Limb (tissue), 2 donors: ENCODE results near the gene SMPDL3B.
A peak's percentile ranks its signal among the peaks of the same experiment; 100 is the strongest.
"Not testable (repeated sequence)": the region's sequence is repeated elsewhere in the genome, so short reads cannot be mapped to it uniquely, and the experiment has no call there.

Experiments
- DNase-seq, 2 donors: peaks; one replicate each; pipeline ENCODE4 v3.0.0-alpha.2; 2016; ENCODE audit errors: extremely low spot score in 2 of 2

SMPDL3B gene

GRCh38 chr1:27968692-27969091, 33.9 kb downstream of the SMPDL3B start:
- DNase-seq = no peak

DNA sequence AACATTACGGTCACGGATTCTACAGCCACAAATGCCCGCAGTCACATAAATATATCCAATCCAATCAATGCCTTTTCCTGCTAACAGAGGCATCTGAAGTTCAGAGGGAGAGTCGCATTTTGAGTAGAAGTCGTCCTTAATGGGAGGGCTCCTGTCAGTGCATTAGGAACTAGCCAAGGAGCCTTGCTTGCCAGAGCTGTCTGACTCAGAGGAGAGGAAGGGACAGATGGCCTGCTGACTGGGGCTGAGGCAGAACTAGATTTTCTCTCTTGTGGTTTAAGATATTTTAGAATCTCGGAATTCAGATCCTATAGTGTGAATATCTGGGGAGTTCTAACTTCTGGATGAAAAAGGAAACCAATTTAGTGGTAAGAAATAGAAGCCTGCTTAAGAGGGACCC, 35.6 kb downstream of the SMPDL3B start:
- DNase-seq = no peak

DNA sequence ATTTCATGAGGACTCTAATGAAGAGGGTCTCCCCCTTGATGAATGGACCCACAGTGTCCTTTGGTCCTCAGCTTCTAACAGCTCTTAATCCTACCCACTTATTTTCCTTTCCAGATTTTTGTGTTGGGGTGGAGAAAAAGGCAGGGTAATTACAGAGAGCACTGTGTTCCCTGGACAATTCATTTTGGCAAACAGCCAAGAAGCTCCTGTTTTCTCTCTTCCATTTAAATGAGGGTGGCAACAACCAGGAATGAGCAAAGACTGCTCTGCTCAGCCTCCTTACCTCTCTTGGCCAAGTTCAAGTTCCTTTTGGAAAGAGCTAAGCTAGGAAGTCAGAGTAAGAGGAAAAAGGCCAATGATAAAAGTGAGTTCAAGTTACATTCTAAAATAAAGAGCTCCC, 36.9 kb downstream of the SMPDL3B start:
- DNase-seq = no peak

DNA sequence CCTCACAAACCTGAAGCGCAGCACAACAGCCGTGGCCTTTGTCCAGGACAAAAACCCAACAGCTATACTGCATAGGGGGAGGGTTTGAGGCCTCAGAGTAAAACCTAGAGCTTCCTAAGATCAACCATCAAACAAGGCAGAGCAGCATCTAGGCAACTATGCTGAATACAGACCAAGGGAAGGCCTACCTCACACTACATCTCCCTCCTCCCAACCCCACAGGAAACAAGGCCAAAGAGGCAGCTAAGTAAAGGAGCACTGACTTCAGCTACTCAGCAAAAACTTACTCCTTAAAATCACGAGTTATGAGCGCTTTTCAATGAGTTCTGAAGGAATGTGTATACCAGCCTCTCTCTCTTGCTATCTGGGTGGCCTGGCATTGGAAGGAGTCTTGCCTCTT, 37.3 kb downstream of the SMPDL3B start:
- no peak for DNase-seq

GRCh38 chr1:27973771-27974416, 39.1 kb downstream of the SMPDL3B start:
- DNase-seq = peak in 1 of 2 donors; percentile 12

DNA sequence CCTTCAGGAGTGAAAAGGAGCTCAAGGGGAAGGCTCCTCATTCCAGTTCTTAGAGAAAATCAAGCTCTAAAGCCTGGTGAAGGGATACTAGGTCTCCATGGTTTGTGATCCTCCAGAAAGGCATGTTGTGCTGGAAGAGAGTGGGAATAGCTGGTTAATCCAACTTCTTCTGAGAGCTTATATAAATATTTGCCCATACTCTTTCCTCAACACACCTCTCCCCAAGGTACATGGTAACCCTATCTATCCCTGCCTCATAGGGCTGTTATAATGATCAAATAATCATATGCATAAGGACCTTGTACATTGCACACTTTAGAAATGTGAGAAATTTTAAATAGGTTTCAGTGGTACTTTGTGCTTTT, 39.6 kb downstream of the SMPDL3B start:
- no peak for DNase-seq

GRCh38 chr1:27979151-27979858, 44.5 kb downstream of the SMPDL3B start:
- peak in 1 of 2 donors; percentile 76 for DNase-seq

GRCh38 chr1:27979859-27980201, 45.0 kb downstream of the SMPDL3B start:
- no peak for DNase-seq

DNA sequence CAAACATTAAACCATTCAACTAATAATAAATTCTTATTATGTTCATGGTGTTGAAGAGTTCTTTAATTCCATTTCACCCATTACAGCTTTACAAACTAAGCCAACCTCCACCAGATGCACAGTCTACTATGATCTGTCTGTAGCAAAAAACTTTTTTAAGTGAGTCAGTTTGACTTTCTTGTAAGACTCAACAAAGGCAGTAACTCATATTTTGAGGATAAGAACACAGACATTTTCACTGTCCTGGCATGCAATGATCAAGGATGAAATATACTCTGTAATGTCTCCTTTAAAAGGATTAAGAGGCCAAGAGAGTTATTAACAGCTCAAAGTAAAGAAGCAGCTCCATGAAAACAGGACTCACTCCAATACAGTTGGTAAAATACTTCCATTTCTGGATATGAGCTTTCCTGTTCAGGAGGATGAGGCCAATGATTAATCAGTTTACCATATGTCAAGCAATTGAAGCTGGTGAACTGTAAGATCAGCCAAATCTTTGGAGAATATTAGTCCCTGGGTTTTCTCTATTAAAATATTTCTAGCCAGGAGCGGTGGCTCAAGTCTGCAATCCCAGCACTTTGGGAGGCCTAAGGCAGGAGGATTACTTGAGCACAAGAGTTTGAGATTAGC, 45.5 kb downstream of the SMPDL3B start:
- no peak for DNase-seq

DNA sequence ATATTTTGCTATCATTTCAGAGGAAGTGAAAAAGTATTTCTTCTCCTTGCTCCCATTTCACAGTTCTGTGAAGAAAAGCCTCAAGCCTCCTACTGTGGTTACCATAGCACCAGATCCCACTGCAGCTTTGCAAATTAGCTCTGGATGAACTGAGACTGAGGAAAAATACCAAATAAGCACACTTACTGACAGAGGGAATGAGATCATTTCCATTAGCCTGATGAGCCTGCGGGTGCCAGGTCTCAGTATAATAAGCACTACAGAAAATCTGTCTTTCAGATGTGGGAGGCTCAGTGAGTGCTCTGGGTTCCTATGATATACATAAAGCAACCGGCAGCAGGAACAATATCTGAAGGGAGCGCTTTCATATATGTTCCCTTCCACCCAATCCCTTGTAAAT, 46.3 kb downstream of the SMPDL3B start:
- peak in 1 of 2 donors; percentile 15 for DNase-seq

DNA sequence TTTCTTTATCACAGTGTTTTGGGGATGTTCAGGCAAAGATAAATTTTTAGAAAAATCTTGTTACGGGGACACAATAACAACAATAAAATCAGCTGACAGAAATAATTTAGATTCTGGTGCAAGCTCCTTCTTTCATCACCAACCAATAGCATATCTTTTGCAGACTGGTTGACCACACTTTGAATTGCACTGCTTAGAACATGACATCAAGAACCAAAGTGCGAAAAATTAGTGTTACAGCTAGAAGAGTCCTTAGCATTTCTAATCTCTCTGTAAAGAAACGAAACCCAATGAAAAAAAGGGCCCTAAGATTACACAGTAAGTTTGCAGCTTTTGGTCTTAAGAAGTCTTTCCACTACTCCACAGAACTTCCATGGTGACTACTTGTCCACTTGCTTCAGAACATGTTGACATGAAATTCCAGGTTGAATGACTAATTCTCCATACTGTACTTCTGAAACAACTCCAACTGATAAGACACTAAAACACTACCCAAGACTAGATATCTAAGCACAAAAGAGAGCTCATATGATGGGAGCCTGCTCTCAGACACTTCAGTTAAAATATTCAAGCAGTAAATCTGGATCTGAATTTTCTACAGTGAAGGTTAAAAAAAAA, 56.2 kb downstream of the SMPDL3B start:
- no peak for DNase-seq

- DNase-seq = no peak
Measured at GRCh38 chr1:27992276-27992675, 57.5 kb downstream of the SMPDL3B start.

- no peak for DNase-seq
Measured at GRCh38 chr1:27993241-27993640, 58.4 kb downstream of the SMPDL3B start.

- no peak for DNase-seq
Measured at GRCh38 chr1:27994060-27994459, 59.3 kb downstream of the SMPDL3B start.

GRCh38 chr1:27994526-27994925, 59.7 kb downstream of the SMPDL3B start:
- not testable (repeated sequence) for DNase-seq

GRCh38 chr1:27999055-27999454, 64.3 kb downstream of the SMPDL3B start:
- no peak for DNase-seq

GRCh38 chr1:28002600-28002999, 67.8 kb downstream of the SMPDL3B start:
- DNase-seq = no peak

DNA sequence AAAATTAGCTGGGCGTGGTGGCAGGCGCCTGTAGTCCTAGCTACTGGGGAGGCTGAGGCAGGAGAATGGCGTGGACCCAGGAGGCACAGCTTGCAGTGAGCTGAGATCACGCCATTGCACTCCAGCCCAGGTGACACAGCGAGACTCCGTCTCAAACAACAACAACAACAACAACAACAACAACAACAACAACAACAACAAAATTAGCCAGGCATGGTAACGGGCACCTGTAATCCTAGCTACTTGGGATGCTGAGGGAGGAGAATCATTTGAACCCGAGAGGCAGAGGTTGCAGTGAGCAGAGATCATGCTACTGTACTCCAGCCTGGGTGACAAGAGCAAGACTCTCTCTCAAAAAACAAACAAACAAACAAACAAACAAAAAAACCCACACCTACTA, 68.3 kb downstream of the SMPDL3B start:
- not testable (repeated sequence) for DNase-seq
